Activated naive CD8-positive, alpha-beta T cell (primary cell): ENCODE measurements around the gene ADRB2.

Experiments
- H3K27ac Mint-ChIP-seq: one replicate; pipeline ENCODE4 v1.8.0; 2021; ENCODE audit warnings: mixed read lengths
- H3K27me3 Mint-ChIP-seq: one replicate; pipeline ENCODE4 v1.8.0; 2021; ENCODE audit warnings: mixed read lengths
- H3K36me3 Mint-ChIP-seq: one replicate; pipeline ENCODE4 v1.8.0; 2021; ENCODE audit warnings: mixed read lengths
- H3K4me1 Mint-ChIP-seq: one replicate; pipeline ENCODE4 v1.8.0; 2021; ENCODE audit warnings: low read depth, mixed read lengths
- H3K4me3 Mint-ChIP-seq: one replicate; pipeline ENCODE4 v1.8.0; 2021; ENCODE audit warnings: mild to moderate bottlenecking, mixed read lengths
- H3K9me3 Mint-ChIP-seq: one replicate; pipeline ENCODE4 v1.8.0; 2021; ENCODE audit warnings: low read depth, mixed read lengths

The ADRB2 gene

GRCh38 chr5:148826053-148826738, at the start of gene ADRB2:
TSS of gene ADRB2 (plus strand) at chr5:148826611. CDS start at chr5:148826832, 221 bp downstream.
- Mint-ChIP-seq H3K27me3 (peaks cover 2% of the 10 kb centered on the region), H3K9me3 (no peaks in the 10 kb centered on the region), H3K27ac (peak within 1 kb of the TSS; percentile 67), H3K36me3 (no peaks in the 10 kb centered on the region), H3K4me1 (peaks cover 27% of the 10 kb centered on the region), H3K4me3 (peak within 1 kb of the TSS; percentile 93)

DNA sequence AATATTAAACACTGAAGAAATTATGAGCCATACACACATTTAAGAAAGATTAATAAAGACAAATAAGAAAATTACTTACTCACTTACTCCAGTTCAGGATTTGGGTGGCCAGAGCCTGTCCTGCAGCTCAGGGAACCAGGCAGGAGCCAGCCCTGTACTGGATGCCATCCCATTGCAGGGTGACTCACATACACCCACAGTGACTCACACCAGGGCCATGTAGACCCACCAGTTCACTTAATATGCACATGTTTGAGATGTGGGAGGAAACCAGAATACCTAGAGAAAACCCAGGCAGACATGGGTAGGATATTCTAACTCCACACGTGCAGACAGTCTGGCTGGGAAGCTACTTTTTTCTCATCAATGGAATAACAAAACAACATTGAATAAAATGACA, 49.6 kb upstream of the ADRB2 start:
- Mint-ChIP-seq H3K4me1 (no peaks in the 10 kb centered on the region), H3K36me3 (no peaks in the 10 kb centered on the region), H3K9me3 (no peaks in the 10 kb centered on the region), H3K4me3 (no peak overlapping the region), H3K27ac (no peak overlapping the region), H3K27me3 (peaks cover 7% of the 10 kb centered on the region)

DNA sequence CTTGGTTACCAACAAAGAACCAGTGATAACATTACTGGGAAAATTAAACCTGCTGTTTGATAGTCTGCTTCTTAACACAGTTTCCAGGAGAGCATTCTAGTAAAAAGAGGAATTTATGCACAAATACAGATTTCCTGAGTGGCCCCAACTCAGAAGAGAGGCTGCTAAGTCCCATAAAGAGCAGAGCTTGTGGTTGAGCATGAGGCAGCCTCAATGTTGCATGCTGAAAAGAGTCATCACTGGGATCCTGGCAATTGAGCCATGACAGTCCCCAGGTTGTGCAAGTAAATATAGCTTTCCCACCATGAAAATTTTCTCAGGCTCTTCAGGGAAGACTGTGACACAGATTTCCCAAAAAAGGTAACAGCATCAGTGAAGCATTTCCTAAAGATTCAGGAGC, 47.5 kb upstream of the ADRB2 start:
- Mint-ChIP-seq H3K4me3 (no peak overlapping the region), H3K27ac (no peak overlapping the region), H3K27me3 (peaks cover 5% of the 10 kb centered on the region), H3K9me3 (no peaks in the 10 kb centered on the region), H3K4me1 (no peaks in the 10 kb centered on the region), H3K36me3 (no peaks in the 10 kb centered on the region)

- H3K4me1 Mint-ChIP-seq = no peaks in the 10 kb centered on the region
- H3K4me3 Mint-ChIP-seq = no peak overlapping the region
- H3K27ac Mint-ChIP-seq = no peak overlapping the region
- H3K36me3 Mint-ChIP-seq = no peaks in the 10 kb centered on the region
- no peaks in the 10 kb centered on the region for H3K9me3 Mint-ChIP-seq
- peaks cover 7% of the 10 kb centered on the region for H3K27me3 Mint-ChIP-seq
Measured at GRCh38 chr5:148780711-148781110, 45.7 kb upstream of the ADRB2 start.

DNA sequence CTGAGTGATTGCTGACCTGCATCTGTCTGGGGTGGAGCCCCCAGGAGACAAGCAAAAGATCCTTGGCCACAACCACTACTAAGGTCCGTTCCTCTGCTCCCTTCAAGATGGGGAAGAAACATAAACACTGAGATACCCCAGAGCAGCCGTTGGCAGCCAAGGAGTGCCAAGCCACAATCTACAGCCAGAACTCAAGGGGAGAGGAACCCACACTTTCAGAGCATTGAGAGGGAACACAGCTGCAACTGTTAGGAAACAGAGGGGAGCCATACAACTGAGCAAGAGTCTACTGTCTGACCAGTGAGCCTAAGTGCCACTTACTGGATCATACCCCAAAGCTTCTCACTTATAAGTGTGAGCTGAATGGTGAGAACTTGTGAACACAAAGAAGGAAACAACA, 44.6 kb upstream of the ADRB2 start:
- Mint-ChIP-seq H3K4me3 (no peak overlapping the region), H3K9me3 (no peaks in the 10 kb centered on the region), H3K36me3 (no peaks in the 10 kb centered on the region), H3K27ac (no peak overlapping the region), H3K27me3 (peaks cover 7% of the 10 kb centered on the region), H3K4me1 (no peaks in the 10 kb centered on the region)

DNA sequence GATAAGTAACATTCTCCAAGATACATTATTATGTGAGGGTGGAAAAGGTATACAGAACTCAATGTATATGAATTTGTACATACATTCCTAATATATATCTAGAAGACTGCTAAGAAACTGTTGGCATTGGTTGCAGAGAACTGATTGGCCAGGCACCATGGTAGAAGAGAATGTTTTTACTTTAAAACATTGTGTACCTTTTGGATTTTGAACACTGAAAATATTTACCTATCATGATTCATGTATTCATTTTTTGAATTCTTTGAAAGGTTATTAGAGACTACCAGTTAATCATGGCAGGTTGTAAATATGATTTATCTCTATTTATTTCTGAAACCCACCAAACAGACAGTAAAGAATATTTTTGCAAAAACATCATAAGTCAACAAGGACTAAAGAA, 41.2 kb upstream of the ADRB2 start:
- Mint-ChIP-seq H3K27me3 (peaks cover 5% of the 10 kb centered on the region), H3K36me3 (no peaks in the 10 kb centered on the region), H3K4me1 (no peaks in the 10 kb centered on the region), H3K9me3 (no peaks in the 10 kb centered on the region), H3K4me3 (no peak overlapping the region), H3K27ac (no peak overlapping the region)

GRCh38 chr5:148786456-148786855, 40.0 kb upstream of the ADRB2 start:
- Mint-ChIP-seq H3K9me3 (no peaks in the 10 kb centered on the region), H3K4me1 (peaks cover 8% of the 10 kb centered on the region), H3K27ac (no peak overlapping the region), H3K4me3 (no peak overlapping the region), H3K27me3 (peaks cover 5% of the 10 kb centered on the region), H3K36me3 (no peaks in the 10 kb centered on the region)

- Mint-ChIP-seq H3K27me3 (peaks cover 6% of the 10 kb centered on the region), H3K9me3 (no peaks in the 10 kb centered on the region), H3K4me1 (peaks cover 10% of the 10 kb centered on the region), H3K27ac (no peak overlapping the region), H3K4me3 (no peak overlapping the region), H3K36me3 (no peaks in the 10 kb centered on the region)
Measured at GRCh38 chr5:148788636-148789035, 37.8 kb upstream of the ADRB2 start.

DNA sequence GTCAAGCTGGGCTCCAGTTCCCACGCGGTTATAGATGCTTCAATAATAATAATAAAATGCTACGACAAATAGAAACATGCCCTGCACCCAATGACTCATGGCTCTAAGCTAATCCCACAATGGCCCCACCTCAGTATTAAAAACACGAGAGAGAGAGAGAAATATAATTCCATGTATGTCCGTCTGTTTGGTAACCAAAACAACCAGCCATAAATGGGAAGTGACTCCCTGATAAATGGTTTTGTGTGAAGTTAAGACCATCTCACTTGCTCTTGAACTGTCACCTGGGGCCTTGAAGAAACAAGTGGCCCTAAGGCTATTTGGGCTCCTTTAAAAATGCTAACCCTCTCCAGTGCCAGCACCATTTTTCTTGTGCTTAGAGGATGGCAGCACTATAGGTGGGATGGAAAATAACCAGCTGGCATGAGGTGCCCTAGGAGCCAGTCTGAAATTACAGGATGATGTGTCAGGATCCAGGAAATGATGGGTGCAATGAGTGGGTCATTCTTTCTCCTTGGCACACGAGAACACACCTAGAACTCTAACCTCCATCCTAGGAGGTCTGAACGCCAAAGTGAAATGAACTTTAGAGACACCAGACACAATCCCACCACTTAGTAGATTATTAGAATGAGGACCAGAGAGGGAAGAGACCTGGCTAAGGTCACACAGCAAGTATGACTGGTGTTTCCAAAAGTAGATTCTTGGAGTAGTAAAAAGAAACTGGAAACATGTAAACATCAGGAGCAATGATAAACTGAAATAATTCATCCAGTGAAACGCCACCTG, 35.7 kb upstream of the ADRB2 start:
- Mint-ChIP-seq H3K36me3 (no peaks in the 10 kb centered on the region), H3K4me3 (no peak overlapping the region), H3K4me1 (peaks cover 10% of the 10 kb centered on the region), H3K27ac (peak overlapping the region; percentile 36), H3K27me3 (peaks cover 5% of the 10 kb centered on the region), H3K9me3 (no peaks in the 10 kb centered on the region)

GRCh38 chr5:148791334-148791667, 35.1 kb upstream of the ADRB2 start:
- Mint-ChIP-seq H3K4me3 (no peak overlapping the region), H3K4me1 (peaks cover 10% of the 10 kb centered on the region), H3K36me3 (no peaks in the 10 kb centered on the region), H3K9me3 (no peaks in the 10 kb centered on the region), H3K27ac (peak overlapping the region; percentile 50), H3K27me3 (peaks cover 7% of the 10 kb centered on the region)

DNA sequence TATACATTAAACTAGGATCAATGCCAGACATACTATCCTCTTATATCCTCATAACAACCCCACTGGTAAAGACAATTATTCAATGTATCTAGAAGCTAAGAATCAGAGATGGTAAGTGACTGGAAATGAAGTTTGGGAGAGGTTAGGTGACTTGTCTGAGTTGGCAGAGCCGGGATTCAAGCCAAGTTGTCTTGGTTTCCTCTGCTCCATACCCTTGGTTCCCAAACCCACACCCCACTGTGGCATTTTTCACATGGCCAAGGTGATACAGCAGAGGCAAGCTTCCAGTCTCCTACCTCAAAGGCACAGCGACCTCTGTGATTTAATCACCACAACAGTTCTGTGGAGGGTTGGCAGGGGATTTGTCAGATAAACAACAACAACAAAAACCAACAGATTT, 34.7 kb upstream of the ADRB2 start:
- peaks cover 10% of the 10 kb centered on the region for H3K4me1 Mint-ChIP-seq
- H3K9me3 Mint-ChIP-seq = no peaks in the 10 kb centered on the region
- peak overlapping the region; percentile 50 for H3K27ac Mint-ChIP-seq
- no peaks in the 10 kb centered on the region for H3K36me3 Mint-ChIP-seq
- H3K27me3 Mint-ChIP-seq = peaks cover 7% of the 10 kb centered on the region
- H3K4me3 Mint-ChIP-seq = no peak overlapping the region

- Mint-ChIP-seq H3K27ac (no peak overlapping the region), H3K9me3 (no peaks in the 10 kb centered on the region), H3K4me1 (peaks cover 10% of the 10 kb centered on the region), H3K27me3 (peaks cover 7% of the 10 kb centered on the region), H3K36me3 (no peaks in the 10 kb centered on the region), H3K4me3 (no peak overlapping the region)
Measured at GRCh38 chr5:148792744-148793143, 33.7 kb upstream of the ADRB2 start.

- Mint-ChIP-seq H3K4me1 (peaks cover 10% of the 10 kb centered on the region), H3K9me3 (no peaks in the 10 kb centered on the region), H3K4me3 (no peak overlapping the region), H3K36me3 (no peaks in the 10 kb centered on the region), H3K27me3 (peaks cover 7% of the 10 kb centered on the region), H3K27ac (no peak overlapping the region)
Measured at GRCh38 chr5:148793261-148793660, 33.1 kb upstream of the ADRB2 start.

- Mint-ChIP-seq H3K4me1 (peaks cover 10% of the 10 kb centered on the region), H3K27ac (no peak overlapping the region), H3K4me3 (no peak overlapping the region), H3K27me3 (peaks cover 7% of the 10 kb centered on the region), H3K9me3 (no peaks in the 10 kb centered on the region), H3K36me3 (no peaks in the 10 kb centered on the region)
Measured at GRCh38 chr5:148794275-148794674, 32.1 kb upstream of the ADRB2 start.

DNA sequence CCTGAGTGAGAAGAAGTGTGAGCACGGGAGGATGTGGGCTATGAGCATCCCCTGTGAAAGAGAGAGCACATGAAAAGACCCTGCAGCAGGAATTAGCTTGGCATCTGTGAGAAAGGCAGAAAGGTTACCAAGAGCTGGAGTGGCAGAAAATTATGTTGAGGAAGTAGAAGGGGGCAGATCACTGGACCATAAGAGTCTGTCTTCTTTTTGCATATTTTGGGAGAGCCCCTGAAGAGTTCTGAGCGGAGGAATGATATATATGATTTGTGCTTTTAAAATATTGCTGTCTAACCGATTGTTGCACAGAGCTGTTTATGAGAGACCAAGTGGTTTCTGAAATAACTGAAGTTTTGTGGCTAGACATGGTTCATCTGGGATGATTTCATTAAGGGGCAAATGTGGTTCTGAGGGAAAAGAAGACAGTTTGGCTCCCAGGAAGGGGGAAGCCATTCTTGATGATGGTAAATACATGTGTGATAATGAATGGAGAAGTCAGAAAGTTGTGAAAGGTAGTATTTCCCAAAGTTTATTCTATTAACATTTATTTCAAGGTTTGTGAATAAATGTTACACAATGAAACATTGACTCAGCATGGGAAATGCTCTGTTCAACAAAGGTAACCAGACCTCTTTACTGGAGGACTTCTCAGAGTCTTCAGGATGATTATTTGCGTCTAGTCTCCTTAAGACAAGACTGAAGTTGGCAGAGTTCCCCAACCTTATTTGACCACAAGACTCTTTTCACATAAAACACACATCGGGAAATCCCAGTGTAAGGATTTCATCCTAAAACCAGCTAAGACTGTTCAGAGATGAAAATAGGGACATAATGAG, 31.5 kb upstream of the ADRB2 start:
- no peak overlapping the region for H3K27ac Mint-ChIP-seq
- no peak overlapping the region for H3K4me3 Mint-ChIP-seq
- peaks cover 7% of the 10 kb centered on the region for H3K27me3 Mint-ChIP-seq
- no peaks in the 10 kb centered on the region for H3K36me3 Mint-ChIP-seq
- no peaks in the 10 kb centered on the region for H3K9me3 Mint-ChIP-seq
- peaks cover 10% of the 10 kb centered on the region for H3K4me1 Mint-ChIP-seq
